Activated CD4-positive, alpha-beta T cell treated with anti-CD3 and anti-CD28 coated beads for 4 hours (primary cell): ENCODE data around the gene PPM1L.

Experiments used
- DNase-seq, 2 donors: peaks; one replicate each; pipeline ENCODE4 v3.0.0-alpha.2; 2020

Gene PPM1L

GRCh38 chr3:160857476-160858119 lies 101.6 kb downstream of the PPM1L start:
- no peak for DNase-seq

- DNase-seq = no peak
Observed at GRCh38 chr3:160860346-160860745, 104.3 kb downstream of the PPM1L start.

GRCh38 chr3:160869825-160870224 lies 113.8 kb downstream of the PPM1L start:
- no peak for DNase-seq

GRCh38 chr3:160870327-160870726 lies 114.3 kb downstream of the PPM1L start:
- DNase-seq = no peak

- no peak for DNase-seq
Observed at GRCh38 chr3:160874736-160875135, 118.7 kb downstream of the PPM1L start.

- no peak for DNase-seq
Observed at GRCh38 chr3:160876643-160877042, 120.6 kb downstream of the PPM1L start.

GRCh38 chr3:160879859-160880258 lies 123.8 kb downstream of the PPM1L start:
- no peak for DNase-seq

GRCh38 chr3:160883373-160883772 lies 127.3 kb downstream of the PPM1L start:
- DNase-seq = no peak

GRCh38 chr3:160885791-160886286 lies 129.8 kb downstream of the PPM1L start:
- DNase-seq = no peak

- no peak for DNase-seq
Observed at GRCh38 chr3:160886421-160886820, 130.4 kb downstream of the PPM1L start.

GRCh38 chr3:160893207-160893606 lies 137.2 kb downstream of the PPM1L start:
- DNase-seq = no peak

- DNase-seq = no peak
Observed at GRCh38 chr3:160904691-160905090, 148.7 kb downstream of the PPM1L start.

- no peak for DNase-seq
Observed at GRCh38 chr3:160906646-160907045, 150.6 kb downstream of the PPM1L start.

- no peak for DNase-seq
Observed at GRCh38 chr3:160909917-160910316, 153.9 kb downstream of the PPM1L start.

GRCh38 chr3:160911411-160911810 lies 155.4 kb downstream of the PPM1L start:
- DNase-seq = no peak

- no peak for DNase-seq
Observed at GRCh38 chr3:160916472-160916871, 160.4 kb downstream of the PPM1L start.

- DNase-seq = no peak
Observed at GRCh38 chr3:160919942-160920341, 163.9 kb downstream of the PPM1L start.

GRCh38 chr3:160921020-160921635 lies 165.1 kb downstream of the PPM1L start:
- DNase-seq = no peak

GRCh38 chr3:160924776-160925175 lies 168.7 kb downstream of the PPM1L start:
- no peak for DNase-seq

- DNase-seq = no peak
Observed at GRCh38 chr3:160927620-160928019, 171.6 kb downstream of the PPM1L start.

GRCh38 chr3:160928183-160928726 lies 172.2 kb downstream of the PPM1L start:
- DNase-seq = no peak

- no peak for DNase-seq
Observed at GRCh38 chr3:160929595-160929994, 173.6 kb downstream of the PPM1L start.

- DNase-seq = no peak
Observed at GRCh38 chr3:160931474-160931873, 175.4 kb downstream of the PPM1L start.

- no peak for DNase-seq
Observed at GRCh38 chr3:160935413-160936095, 179.5 kb downstream of the PPM1L start.
